HK-2 (cell line): ENCODE measurements around the gene MPHOSPH9.
A peak's percentile ranks its signal among the peaks of the same experiment; 100 is the strongest.

ENCODE experiments used
- DNase-seq: peaks from one replicate; pipeline ENCODE4 v3.0.0-alpha.2; 2018; ENCODE audit not compliant: unreplicated experiment

Gene MPHOSPH9

GRCh38 chr12:123127182-123127495 lies 105.8 kb downstream of the MPHOSPH9 start:
- DNase-seq: no peak

GRCh38 chr12:123126294-123127181 lies 106.4 kb downstream of the MPHOSPH9 start:
- peak; percentile 89 for DNase-seq

- DNase-seq: no peak
Measured at GRCh38 chr12:123122626-123123025, 110.3 kb downstream of the MPHOSPH9 start.

GRCh38 chr12:123121670-123122069 lies 111.3 kb downstream of the MPHOSPH9 start:
- DNase-seq: no peak

- no peak for DNase-seq
Measured at GRCh38 chr12:123120452-123121166, 112.3 kb downstream of the MPHOSPH9 start.

GRCh38 chr12:123119808-123120207 lies 113.1 kb downstream of the MPHOSPH9 start:
- DNase-seq: no peak

GRCh38 chr12:123118497-123118896 lies 114.4 kb downstream of the MPHOSPH9 start:
- DNase-seq: no peak

GRCh38 chr12:123115409-123116121 lies 117.4 kb downstream of the MPHOSPH9 start:
- DNase-seq: no peak

GRCh38 chr12:123114304-123115083 lies 118.4 kb downstream of the MPHOSPH9 start:
- DNase-seq: no peak

- DNase-seq: no peak
Measured at GRCh38 chr12:123113026-123113425, 119.9 kb downstream of the MPHOSPH9 start.

- DNase-seq: no peak
Measured at GRCh38 chr12:123111498-123112165, 121.3 kb downstream of the MPHOSPH9 start.

GRCh38 chr12:123109319-123109772 lies 123.6 kb downstream of the MPHOSPH9 start:
- DNase-seq: no peak

GRCh38 chr12:123108682-123109066 lies 124.3 kb downstream of the MPHOSPH9 start:
- no peak for DNase-seq

- DNase-seq: no peak
Measured at GRCh38 chr12:123107926-123108681, 124.8 kb downstream of the MPHOSPH9 start.

GRCh38 chr12:123106640-123107359 lies 126.1 kb downstream of the MPHOSPH9 start:
- no peak for DNase-seq

- DNase-seq: no peak
Measured at GRCh38 chr12:123105211-123105826, 127.6 kb downstream of the MPHOSPH9 start.

- no peak for DNase-seq
Measured at GRCh38 chr12:123104809-123105208, 128.1 kb downstream of the MPHOSPH9 start.
